ENCODE results near the gene MR1. TPM values are rescaled to one million over a fixed set of nuclear protein-coding genes. Genes with fewer than 3 reads are reported as not detected.

MR1 gene
- total and polyA plus RNA-seq, 2 of the 13 experiments (the other 11 are each of a cell fraction or from before 2014, with no cell fraction given): 7.7 to 10.4 TPM

DNA sequence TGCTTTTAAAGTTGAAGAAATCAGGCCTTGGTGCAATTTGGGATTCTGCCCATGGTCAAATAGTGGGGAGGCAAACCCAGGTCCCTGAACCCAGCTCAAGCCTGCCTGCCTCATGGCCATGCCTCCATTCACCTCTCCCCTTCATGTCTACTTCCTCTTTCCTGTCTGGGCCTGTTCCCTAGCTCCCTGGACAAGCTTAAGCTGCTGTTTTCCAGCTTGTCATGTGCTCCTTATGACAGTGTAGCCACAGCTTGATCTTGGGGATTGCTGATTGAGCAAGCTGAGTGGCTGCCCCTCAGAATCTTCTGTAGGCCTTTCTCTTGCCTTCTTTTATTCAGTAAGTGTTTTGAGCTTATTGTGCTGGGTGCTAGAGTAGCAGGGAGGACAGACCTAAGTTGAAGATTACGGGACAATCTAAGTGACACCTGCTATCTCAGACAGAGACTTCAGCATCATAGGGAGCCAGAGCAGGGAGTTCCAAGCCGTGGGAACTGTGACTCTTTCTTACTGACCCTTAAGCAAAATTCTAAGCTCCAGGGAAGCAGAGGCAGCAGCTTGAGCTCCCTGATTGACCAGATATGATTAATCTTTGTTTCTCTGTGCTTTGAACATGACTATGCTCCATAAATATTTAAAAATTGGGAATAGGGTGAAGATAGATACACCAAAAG lies 520 bp upstream of the MR1 start:
- POLR2A ChIA-PET: interaction anchor here (1.0 to 2.0 kb wide), 12 partner anchors 10 to 109 kb away, joined by 3 to 29 read pairs (median 4); partner anchors contain the start of genes IER5 and STX6
- 13% methylated on average over 2 of the region's 2 CpGs for WGBS (ENCODE audit: low lambda C conversion rate)
- CTCF ChIA-PET (ENCODE audit: low intra/inter-chr PET ratio, low total read pairs): no interaction called here
- TF ChIP-seq GABPB1 (CRISPR knock-in tag; IDR thresholded peaks at IDR 0.05): peak; percentile 24; the same call in 1 of the 2 replicates
- TF ChIP-seq, protein P1, sequence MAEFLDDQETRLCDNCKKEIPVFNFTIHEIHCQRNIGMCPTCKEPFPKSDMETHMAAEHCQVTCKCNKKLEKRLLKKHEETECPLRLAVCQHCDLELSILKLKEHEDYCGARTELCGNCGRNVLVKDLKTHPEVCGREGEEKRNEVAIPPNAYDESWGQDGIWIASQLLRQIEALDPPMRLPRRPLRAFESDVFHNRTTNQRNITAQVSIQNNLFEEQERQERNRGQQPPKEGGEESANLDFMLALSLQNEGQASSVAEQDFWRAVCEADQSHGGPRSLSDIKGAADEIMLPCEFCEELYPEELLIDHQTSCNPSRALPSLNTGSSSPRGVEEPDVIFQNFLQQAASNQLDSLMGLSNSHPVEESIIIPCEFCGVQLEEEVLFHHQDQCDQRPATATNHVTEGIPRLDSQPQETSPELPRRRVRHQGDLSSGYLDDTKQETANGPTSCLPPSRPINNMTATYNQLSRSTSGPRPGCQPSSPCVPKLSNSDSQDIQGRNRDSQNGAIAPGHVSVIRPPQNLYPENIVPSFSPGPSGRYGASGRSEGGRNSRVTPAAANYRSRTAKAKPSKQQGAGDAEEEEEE (CRISPR knock-in tag; IDR thresholded peaks at IDR 0.05; ENCODE audit: borderline replicate concordance): no peak
- TF ChIP-seq GABPA (IDR thresholded peaks at IDR 0.05; ENCODE audit: low read depth, low read length): no peak
- peak; percentile 44; the same call in 1 of the 2 replicates for TF ChIP-seq GABPA (CRISPR knock-in tag; IDR thresholded peaks at IDR 0.05; ENCODE audit: low read depth)
- TF ChIP-seq SMAD1 (CRISPR knock-in tag; IDR thresholded peaks at IDR 0.05; ENCODE audit: borderline replicate concordance, low read depth): no peak
- TF ChIP-seq SMAD3 (CRISPR knock-in tag; IDR thresholded peaks at IDR 0.05): peak; percentile 25; the same call in 1 of the 2 replicates
- TF ChIP-seq, protein P2, sequence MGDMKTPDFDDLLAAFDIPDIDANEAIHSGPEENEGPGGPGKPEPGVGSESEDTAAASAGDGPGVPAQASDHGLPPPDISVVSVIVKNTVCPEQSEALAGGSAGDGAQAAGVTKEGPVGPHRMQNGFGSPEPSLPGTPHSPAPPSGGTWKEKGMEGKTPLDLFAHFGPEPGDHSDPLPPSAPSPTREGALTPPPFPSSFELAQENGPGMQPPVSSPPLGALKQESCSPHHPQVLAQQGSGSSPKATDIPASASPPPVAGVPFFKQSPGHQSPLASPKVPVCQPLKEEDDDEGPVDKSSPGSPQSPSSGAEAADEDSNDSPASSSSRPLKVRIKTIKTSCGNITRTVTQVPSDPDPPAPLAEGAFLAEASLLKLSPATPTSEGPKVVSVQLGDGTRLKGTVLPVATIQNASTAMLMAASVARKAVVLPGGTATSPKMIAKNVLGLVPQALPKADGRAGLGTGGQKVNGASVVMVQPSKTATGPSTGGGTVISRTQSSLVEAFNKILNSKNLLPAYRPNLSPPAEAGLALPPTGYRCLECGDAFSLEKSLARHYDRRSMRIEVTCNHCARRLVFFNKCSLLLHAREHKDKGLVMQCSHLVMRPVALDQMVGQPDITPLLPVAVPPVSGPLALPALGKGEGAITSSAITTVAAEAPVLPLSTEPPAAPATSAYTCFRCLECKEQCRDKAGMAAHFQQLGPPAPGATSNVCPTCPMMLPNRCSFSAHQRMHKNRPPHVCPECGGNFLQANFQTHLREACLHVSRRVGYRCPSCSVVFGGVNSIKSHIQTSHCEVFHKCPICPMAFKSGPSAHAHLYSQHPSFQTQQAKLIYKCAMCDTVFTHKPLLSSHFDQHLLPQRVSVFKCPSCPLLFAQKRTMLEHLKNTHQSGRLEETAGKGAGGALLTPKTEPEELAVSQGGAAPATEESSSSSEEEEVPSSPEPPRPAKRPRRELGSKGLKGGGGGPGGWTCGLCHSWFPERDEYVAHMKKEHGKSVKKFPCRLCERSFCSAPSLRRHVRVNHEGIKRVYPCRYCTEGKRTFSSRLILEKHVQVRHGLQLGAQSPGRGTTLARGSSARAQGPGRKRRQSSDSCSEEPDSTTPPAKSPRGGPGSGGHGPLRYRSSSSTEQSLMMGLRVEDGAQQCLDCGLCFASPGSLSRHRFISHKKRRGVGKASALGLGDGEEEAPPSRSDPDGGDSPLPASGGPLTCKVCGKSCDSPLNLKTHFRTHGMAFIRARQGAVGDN (CRISPR knock-in tag; IDR thresholded peaks at IDR 0.05): peak; percentile 18; the same call in 1 of the 2 replicates
- peak; percentile 4; the same call in 1 of the 2 replicates for TF ChIP-seq TAF1 (CRISPR knock-in tag; IDR thresholded peaks at IDR 0.05)
- TF ChIP-seq, protein P3, sequence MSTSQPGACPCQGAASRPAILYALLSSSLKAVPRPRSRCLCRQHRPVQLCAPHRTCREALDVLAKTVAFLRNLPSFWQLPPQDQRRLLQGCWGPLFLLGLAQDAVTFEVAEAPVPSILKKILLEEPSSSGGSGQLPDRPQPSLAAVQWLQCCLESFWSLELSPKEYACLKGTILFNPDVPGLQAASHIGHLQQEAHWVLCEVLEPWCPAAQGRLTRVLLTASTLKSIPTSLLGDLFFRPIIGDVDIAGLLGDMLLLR (CRISPR knock-in tag; IDR thresholded peaks at IDR 0.05): no peak
- TF ChIP-seq, protein P4, sequence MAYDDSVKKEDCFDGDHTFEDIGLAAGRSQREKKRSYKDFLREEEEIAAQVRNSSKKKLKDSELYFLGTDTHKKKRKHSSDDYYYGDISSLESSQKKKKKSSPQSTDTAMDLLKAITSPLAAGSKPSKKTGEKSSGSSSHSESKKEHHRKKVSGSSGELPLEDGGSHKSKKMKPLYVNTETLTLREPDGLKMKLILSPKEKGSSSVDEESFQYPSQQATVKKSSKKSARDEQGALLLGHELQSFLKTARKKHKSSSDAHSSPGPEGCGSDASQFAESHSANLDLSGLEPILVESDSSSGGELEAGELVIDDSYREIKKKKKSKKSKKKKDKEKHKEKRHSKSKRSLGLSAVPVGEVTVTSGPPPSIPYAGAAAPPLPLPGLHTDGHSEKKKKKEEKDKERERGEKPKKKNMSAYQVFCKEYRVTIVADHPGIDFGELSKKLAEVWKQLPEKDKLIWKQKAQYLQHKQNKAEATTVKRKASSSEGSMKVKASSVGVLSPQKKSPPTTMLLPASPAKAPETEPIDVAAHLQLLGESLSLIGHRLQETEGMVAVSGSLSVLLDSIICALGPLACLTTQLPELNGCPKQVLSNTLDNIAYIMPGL (CRISPR knock-in tag; IDR thresholded peaks at IDR 0.05; ENCODE audit: borderline replicate concordance in 1 of 2, low read depth in 1 of 2): peak; percentile 15 to 26; a peak in 1 of 4 replicates
- no peak for TF ChIP-seq RAD21 (CRISPR knock-in tag; IDR thresholded peaks at IDR 0.05)
- TF ChIP-seq ZNF335 (CRISPR knock-in tag; IDR thresholded peaks at IDR 0.05): peak; percentile 32; the same call in 1 of the 2 replicates
- TF ChIP-seq ELF1 (CRISPR knock-in tag; IDR thresholded peaks at IDR 0.05): peak; percentile 63
- no peak for TF ChIP-seq IRX3 (CRISPR knock-in tag; IDR thresholded peaks at IDR 0.05; ENCODE audit: borderline replicate concordance, low read depth)
- no peak for TF ChIP-seq ZNF20 (CRISPR knock-in tag; IDR thresholded peaks at IDR 0.05)

More for the DNA sequence above, 520 bp upstream of the MR1 start:
- Histone ChIP-seq H3K27me3 (ENCODE audit: control insufficient read depth in 1 of 2, insufficient read depth in 2 of 2, low read length in 2 of 2) (no peaks in the 10 kb centered on the region; a peak in 1 of 5 replicates), H3K4me3 (replicated peaks in 1 of 3; ENCODE audit: insufficient read depth in 1 of 3, low read depth in 2 of 3, low read length in 3 of 3) (peak overlapping the region; percentile 59 to 81 (median 66)), H3K9ac (ENCODE audit: insufficient read depth, low read depth, low read length) (peak overlapping the region; percentile 69), H3K36me3 (replicated peaks in 1 of 2; ENCODE audit: control insufficient read depth in 1 of 2, insufficient read depth in 2 of 2, low read length in 2 of 2) (no peaks in the 10 kb centered on the region; a peak in 1 of 5 replicates), H3K79me2 (ENCODE audit: insufficient read depth, low read length) (no peaks in the 10 kb centered on the region), H2AFZ (ENCODE audit: low read length) (peak overlapping the region; percentile 97), H3K27ac (ENCODE audit: extremely low read length, insufficient read depth, low read length) (peak overlapping the region; percentile 27), H4K20me1 (ENCODE audit: insufficient read depth, low read length) (no peaks in the 10 kb centered on the region), H3K4me2 (ENCODE audit: low read depth, low read length) (peak overlapping the region; percentile 79), H3K9me3 (ENCODE audit: low read length) (no peaks in the 10 kb centered on the region), H3K4me1 (ENCODE audit: insufficient read depth, low read length) (peaks cover 40% of the 10 kb centered on the region)
- in situ Hi-C loops (cut with HindIII; ENCODE audit: extremely low pct_ligation_motif_present, low pct_unique_long_range_greater_than_20kb): no loop called here
- intact Hi-C loops (cut with micrococcal nuclease; ENCODE audit: unreplicated experiment): loop anchor here (10.0 kb wide), 1 partner anchor 148 kb away; no protein-coding TSS in a partner anchor
- DNase-seq (ENCODE audit: low spot score): no peak
- ATAC-seq: peak; percentile 72
- TSS peak; percentile 82 for BruUV-seq (replicated peaks)
- FAIRE-seq: no peak
